HG03342 (cell line): ENCODE results near the gene GRK2.

Source experiments
- ATAC-seq: cut with Tn5 transposase; IDR thresholded peaks from one replicate; pipeline ENCODE4 v1.9.1; 2021; ENCODE audit warnings: mild to moderate bottlenecking, moderate library complexity; ENCODE audit not compliant: unreplicated experiment

GRK2 gene

DNA sequence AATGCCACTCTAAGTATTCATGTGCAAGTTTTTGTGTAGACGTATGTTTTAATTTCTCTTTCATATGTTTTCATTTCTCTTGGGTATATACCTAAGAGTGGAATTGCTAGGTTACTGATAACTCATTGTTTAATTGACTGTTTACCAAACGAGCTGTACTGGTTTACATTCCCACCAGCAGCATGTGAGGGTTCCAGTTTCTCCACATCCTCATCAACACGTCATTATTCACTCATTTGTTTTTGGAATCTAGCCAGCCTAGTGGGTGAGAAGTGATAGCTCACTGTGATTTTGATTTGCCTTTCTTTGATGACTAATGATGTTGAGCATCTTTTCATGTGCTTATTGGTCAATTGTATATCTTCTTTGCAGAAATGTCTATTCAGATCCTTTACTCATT is 26.8 kb downstream of the GRK2 start:
- no peak for ATAC-seq

DNA sequence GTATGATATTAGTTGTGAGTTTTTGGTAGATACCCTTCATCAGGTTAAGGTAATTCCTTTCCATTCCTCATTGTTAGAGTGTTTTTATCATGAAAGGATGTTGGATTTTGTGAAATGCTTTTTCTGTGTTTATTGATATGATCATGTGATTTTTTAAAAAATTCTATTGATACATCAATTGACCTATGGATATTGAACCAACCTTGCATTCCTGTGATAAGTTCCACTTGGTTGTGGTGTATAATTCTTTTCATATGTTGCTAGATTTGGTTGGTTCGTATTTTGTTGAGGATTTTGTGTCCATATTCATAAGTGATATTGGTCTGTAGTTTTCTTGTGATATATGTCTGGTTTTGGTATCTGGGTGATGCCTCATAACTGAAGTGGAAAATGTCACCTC is 29.6 kb downstream of the GRK2 start:
- ATAC-seq, result no peak

DNA sequence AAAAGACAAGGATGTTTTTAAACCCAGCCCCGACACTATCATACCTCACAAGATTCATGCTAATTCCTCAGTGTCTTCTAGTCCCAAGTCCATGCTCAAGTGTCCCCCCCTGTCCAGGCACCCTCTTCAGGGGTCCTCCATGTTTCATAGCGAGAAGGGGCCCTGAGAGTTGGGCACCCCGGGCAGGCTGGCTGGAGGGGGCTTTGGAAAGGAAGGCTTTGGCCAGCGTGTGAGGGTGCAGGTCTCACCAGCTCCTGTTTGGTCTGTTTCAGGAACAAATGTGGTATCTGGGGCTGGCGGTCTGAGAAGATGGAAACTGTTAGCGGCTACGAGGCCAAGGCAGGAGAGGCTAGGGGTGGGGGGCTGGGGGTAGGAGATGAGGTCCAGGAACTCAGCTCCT is 32.5 kb downstream of the GRK2 start:
- ATAC-seq, result no peak

DNA sequence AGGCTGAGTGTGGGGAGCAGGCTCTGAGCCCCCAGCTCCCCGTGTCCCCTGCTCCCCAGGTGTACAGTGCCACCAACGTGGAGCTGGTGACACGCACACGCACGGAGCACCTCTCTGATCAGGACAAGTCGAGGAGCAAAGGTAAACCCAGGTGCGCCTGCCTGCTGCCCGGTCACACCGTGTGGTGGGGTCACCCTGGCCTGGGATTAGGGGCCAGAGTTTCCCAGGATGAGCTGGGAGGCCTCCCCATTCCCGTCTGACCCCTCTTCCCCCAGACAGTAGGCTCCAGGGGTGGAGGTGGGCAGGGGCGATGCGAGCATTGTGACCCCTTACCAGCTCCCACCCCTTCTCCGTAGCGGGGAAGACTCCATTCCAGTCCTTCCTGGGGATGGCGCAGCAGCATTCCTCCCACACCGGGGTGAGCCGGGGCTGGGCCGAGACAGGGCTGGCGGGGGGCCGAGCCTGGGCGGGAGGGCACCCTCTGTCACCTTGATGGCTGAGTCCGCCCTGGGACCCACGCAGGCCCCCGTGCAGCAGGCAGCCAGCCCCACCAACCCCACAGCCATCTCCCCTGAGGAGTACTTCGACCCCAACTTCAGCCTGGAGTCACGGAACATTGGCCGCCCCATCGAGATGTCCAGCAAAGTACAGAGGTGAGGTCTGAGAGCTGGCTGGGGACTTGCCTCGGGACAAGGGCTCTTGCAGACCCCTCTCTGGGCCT is 33.4 kb downstream of the GRK2 start:
- ATAC-seq, result no peak

- ATAC-seq, result no peak
Observed at GRCh38 chr11:67300256-67300755, 34.0 kb downstream of the GRK2 start.

DNA sequence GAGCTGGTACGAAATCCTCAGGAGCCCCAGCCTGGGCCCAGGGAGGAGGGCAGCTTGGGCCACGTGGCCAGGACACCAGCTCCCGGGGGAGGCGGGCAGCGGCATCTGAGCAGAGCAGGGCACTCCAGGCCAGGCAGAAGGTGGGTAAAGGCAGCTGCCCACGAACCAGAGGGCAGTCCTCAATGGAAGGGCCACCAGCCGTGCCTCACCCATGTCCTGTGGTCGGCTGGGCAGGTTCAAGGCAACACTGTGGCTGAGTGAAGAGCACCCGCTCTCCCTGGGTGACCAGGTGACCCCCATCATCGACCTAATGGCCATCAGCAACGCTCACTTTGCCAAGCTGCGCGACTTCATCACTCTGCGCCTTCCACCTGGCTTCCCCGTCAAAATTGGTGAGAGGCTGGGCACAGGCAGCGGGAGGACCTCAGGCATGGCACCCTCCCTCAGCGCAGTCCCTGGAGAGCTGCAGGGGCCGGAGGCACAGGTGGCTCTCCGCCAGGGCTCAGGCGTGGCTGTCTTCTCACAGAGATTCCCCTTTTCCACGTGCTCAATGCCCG is 34.6 kb downstream of the GRK2 start:
- ATAC-seq, result no peak

DNA sequence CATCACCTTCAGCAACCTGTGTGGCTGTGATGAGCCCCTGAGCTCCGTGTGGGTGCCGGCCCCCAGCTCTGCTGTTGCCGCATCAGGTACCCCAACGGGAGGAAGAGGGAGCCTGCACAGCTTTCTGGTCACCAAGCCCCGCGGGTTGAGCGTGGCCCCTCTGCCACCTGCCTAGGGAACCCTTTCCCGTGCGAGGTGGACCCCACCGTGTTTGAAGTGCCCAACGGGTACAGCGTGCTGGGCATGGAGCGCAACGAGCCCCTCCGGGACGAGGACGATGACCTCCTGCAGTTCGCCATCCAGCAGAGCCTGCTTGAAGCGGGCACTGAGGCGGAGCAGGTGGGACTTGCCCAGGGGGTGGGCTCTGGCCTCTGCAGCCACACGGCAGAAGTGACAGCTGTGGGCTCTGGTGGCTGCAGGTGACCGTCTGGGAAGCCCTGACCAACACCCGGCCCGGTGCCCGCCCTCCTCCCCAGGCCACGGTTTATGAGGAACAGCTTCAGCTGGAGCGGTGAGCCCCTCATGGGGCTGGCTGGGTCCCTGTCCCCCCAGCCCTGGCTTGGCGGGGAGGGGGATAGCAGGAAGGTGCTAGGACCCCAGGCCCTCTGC is 35.1 kb downstream of the GRK2 start:
- ATAC-seq, result no peak

- ATAC-seq, result no peak
Observed at GRCh38 chr11:67301951-67302516, 35.8 kb downstream of the GRK2 start.

GRCh38 chr11:67302571-67303131 is 36.4 kb downstream of the GRK2 start:
- ATAC-seq, result no peak

DNA sequence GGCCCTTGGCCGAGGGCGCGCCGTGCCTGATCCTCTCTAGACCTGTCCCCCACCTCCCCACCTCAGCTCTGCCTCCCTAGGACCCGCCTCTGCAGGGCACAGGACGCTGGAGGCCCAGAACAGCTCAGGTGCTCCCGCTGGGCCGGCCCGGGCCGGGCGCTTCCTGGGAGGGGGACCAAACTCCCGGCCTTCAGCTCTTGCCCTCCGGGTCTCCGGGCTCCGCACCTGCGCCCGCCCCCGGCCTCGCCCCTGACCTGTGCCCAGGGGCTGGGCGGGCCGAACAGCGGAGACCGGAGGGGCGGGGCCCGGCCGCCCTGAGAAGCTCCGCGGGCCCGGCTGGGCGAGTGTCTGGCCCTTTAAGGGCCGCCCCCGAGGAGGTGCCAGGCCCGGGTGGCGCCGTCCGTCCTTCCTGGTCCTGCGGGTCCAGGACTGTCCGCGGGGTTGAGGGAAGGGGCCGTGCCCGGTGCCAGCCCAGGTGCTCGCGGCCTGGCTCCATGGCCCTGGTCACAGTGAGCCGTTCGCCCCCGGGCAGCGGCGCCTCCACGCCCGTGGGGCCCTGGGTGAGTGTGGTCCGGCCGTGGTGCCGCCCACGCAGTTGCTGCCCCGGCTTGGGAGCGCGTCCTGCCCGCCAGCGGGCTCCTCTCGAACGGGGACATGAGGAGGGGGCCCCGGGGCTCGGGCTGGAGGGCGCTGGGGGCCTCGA is 37.0 kb downstream of the GRK2 start, which contains the start of gene SSH3:
Gene SSH3, plus strand, starts transcription at position 399 of the 703 bp plus-strand sequence. Its CDS starts 96 bp downstream, at position 495.
- ATAC-seq, result no peak

- ATAC-seq, result no peak
Observed at GRCh38 chr11:67303835-67304411, 37.6 kb downstream of the GRK2 start.

DNA sequence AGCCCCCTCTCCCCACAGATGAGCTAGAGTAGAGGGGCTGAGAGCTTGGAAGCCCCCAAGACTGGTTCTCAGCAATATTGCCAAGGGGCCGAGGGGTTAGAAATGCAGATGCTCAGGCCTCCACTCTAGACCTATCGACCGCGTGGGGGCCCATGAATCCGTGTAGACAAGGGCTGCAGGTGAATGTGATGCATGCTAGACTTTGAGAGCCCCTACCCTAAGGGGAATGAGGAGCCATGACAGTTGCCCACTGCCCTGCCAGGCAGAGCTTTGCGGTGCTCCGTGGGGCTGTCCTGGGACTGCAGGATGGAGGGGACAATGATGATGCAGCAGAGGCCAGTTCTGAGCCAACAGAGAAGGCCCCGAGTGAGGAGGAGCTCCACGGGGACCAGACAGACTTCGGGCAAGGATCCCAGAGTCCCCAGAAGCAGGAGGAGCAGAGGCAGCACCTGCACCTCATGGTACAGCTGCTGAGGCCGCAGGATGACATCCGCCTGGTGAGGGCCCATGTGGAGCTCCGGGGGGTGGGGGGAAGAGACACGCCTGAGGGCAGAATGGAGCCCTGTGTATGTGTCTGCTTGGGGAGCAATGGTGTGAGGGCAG is 38.3 kb downstream of the GRK2 start:
- ATAC-seq, result no peak

- no peak for ATAC-seq
Observed at GRCh38 chr11:67306769-67307544, 40.7 kb downstream of the GRK2 start.

DNA sequence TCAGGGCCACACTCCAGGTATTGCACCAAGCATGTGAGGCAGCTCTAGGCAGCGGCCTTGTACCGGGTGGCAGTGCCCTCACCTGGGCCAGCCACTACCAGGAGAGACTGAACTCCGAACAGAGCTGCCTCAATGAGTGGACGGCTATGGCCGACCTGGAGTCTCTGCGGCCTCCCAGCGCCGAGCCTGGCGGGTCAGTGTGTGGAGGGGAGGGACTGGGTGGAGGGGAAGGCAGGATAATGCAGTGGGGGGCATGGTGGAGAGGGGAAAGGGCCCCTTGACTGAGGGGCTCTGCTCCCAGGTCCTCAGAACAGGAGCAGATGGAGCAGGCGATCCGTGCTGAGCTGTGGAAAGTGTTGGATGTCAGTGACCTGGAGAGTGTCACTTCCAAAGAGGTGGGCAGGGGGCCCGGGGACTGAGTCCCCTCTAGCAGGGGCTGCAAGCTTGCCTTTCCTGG is 41.3 kb downstream of the GRK2 start:
- no peak for ATAC-seq

- no peak for ATAC-seq
Observed at GRCh38 chr11:67308031-67308866, 42.0 kb downstream of the GRK2 start.

DNA sequence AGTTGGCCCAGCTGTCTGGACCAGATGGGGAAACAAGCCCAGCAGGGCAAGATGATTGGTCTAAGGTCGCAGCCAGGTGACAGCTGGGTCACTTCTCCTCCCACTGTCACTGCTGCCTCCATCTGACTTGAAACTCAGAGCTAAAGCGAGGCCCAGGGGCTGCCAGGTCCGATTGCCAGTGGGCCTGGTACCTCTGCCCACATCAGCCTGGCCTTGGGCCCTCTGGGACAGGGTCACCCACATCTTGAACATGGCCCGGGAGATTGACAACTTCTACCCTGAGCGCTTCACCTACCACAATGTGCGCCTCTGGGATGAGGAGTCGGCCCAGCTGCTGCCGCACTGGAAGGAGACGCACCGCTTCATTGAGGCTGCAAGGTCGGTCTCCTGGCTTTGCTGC is 42.9 kb downstream of the GRK2 start:
- no peak for ATAC-seq

GRCh38 chr11:67309661-67310061 is 43.4 kb downstream of the GRK2 start:
- ATAC-seq, result no peak
